ENCODE results near the gene VEGFA.

VEGFA gene

DNA sequence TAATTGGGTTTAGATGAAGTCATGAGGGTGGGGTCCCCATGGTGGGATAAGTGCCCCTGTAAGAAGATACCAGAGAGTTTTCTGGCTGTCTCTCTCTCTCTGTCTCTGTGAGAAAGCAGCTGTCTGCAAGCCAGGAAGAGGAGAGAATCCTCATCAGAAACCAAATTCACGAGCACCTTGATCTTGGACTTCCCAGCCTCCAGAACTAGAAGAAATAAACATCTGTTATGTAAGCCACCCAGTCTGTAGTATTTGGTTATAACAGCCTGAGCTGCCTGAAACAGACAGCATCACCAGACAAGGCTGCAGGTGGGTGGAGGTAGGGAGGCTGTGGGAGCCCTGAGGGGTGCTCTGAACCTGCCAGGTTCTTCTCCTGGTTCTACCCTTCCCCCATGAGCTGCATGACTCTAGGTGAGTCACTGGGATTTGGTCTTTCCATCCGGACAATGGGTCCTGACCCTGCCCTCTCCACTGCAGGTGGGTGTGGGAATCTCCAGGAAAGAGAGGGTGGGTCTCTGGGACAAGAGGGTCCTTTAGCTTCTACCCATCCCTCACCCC lies 34.3 kb upstream of the VEGFA start:
- H3K9me3 ChIP-seq (ENCODE audit: insufficient read depth, low read length) = peaks cover 15% of the 10 kb centered on the region
- no peaks in the 10 kb centered on the region for H3K27me3 ChIP-seq (ENCODE audit: insufficient read depth, insufficient read length)
- no peak for TF ChIP-seq YY1 (IDR thresholded peaks at IDR 0.05; ENCODE audit: insufficient read depth, insufficient read length)
- no peak for TF ChIP-seq SUZ12 (IDR thresholded peaks at IDR 0.05; ENCODE audit: extremely low read depth, insufficient read depth, insufficient read length)
- TF ChIP-seq ZNF274 (IDR thresholded peaks at IDR 0.05; ENCODE audit: low read depth, low read length) = no peak

DNA sequence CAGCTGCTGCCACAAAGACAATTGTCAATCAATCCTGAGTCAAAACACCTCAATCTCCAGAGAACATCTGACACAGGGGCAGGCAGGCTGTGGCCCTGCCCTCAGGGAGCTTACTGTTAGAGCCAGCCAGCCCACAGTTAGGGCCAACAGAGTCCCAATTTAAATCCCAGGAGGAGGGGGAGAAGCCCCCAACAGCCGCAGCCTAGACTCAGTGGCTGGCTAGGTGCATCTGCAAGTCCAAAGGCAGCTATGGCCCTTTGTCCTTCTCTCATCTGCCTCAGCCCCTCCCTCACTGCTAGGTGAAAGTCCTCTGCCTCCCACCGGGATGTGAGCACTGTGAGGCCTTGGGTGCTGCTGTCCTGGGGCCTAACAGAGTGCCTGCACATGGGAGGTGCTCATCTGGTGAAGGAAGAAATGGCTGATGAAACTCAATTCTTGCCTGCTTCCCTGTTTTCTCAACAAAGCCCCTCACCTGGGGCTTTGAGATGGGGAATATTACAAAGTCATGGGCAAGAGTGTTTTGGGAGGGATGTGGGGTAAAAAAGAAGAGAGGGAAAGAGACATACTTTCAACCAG lies 33.7 kb upstream of the VEGFA start:
- Histone ChIP-seq H3K4me3 (ENCODE audit: insufficient read length, low read depth) (no peak overlapping the region), H3K4me1 (ENCODE audit: insufficient read depth, insufficient read length) (peaks cover 24% of the 10 kb centered on the region), H3K36me3 (ENCODE audit: insufficient read depth, insufficient read length, low read length) (no peaks in the 10 kb centered on the region), H3K9me3 (ENCODE audit: insufficient read depth, low read length) (peaks cover 10% of the 10 kb centered on the region), H3K9ac (ENCODE audit: insufficient read length, low read depth) (no peak overlapping the region), H3K27me3 (ENCODE audit: insufficient read depth, insufficient read length) (no peaks in the 10 kb centered on the region)
- no peak for DNase-seq (ENCODE audit: low read depth, low spot score)
- TF ChIP-seq YY1 (IDR thresholded peaks at IDR 0.05; ENCODE audit: insufficient read depth, insufficient read length) = no peak
- TF ChIP-seq SUZ12 (IDR thresholded peaks at IDR 0.05; ENCODE audit: extremely low read depth, insufficient read depth, insufficient read length) = no peak
- no peak for TF ChIP-seq ZNF274 (IDR thresholded peaks at IDR 0.05; ENCODE audit: low read depth, low read length)

More for the DNA sequence above, 34.3 kb upstream of the VEGFA start:
- Histone ChIP-seq H3K4me1 (ENCODE audit: insufficient read depth, insufficient read length) (peaks cover 21% of the 10 kb centered on the region), H3K36me3 (ENCODE audit: insufficient read depth, insufficient read length, low read length) (no peaks in the 10 kb centered on the region), H3K4me3 (ENCODE audit: insufficient read length, low read depth) (no peak overlapping the region), H3K9ac (ENCODE audit: insufficient read length, low read depth) (no peak overlapping the region)
- no peak for DNase-seq (ENCODE audit: low read depth, low spot score)

GRCh38 chr6:43736844-43737243 lies 33.2 kb upstream of the VEGFA start:
- Histone ChIP-seq H3K4me3 (ENCODE audit: insufficient read length, low read depth) (no peak overlapping the region), H3K27me3 (ENCODE audit: insufficient read depth, insufficient read length) (no peaks in the 10 kb centered on the region), H3K9ac (ENCODE audit: insufficient read length, low read depth) (no peak overlapping the region), H3K4me1 (ENCODE audit: insufficient read depth, insufficient read length) (peaks cover 24% of the 10 kb centered on the region), H3K9me3 (ENCODE audit: insufficient read depth, low read length) (peaks cover 7% of the 10 kb centered on the region; the same call in 1 of the 2 replicates), H3K36me3 (ENCODE audit: insufficient read depth, insufficient read length, low read length) (no peaks in the 10 kb centered on the region)
- TF ChIP-seq ZNF274 (IDR thresholded peaks at IDR 0.05; ENCODE audit: low read depth, low read length) (no peak), SUZ12 (IDR thresholded peaks at IDR 0.05; ENCODE audit: extremely low read depth, insufficient read depth, insufficient read length) (no peak), YY1 (IDR thresholded peaks at IDR 0.05; ENCODE audit: insufficient read depth, insufficient read length) (no peak)
- no peak for DNase-seq (ENCODE audit: low read depth, low spot score)

GRCh38 chr6:43737272-43738081 lies 32.5 kb upstream of the VEGFA start:
- DNase-seq (ENCODE audit: low read depth, low spot score) = no peak
- H3K9ac ChIP-seq (ENCODE audit: insufficient read length, low read depth) = no peak overlapping the region

DNA sequence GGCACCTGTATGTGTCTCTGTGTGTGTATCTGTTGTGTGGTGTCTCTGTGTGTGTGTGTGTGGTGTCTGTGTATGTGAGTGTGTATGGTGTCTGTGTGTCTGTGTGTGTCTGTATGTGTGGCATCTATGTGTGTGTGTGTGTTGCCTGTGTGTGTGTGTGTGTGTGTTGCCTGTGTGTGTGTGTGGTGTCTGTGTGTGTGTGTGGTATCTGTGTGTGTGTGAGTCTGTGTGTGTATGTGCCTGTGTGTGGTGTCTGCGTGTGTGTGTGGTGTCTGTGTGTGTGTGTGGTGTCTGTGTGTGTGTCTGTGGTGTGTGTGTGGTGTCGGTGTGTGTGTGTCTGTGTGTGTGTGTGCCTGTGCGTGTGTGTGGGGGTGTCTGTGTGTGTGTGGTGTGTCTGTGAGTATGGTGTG lies 31.7 kb upstream of the VEGFA start:
- H3K9ac ChIP-seq (ENCODE audit: insufficient read length, low read depth) = no peak overlapping the region
- peaks cover 29% of the 10 kb centered on the region for H3K4me1 ChIP-seq (ENCODE audit: insufficient read depth, insufficient read length)
- H3K36me3 ChIP-seq (ENCODE audit: insufficient read depth, insufficient read length, low read length) = no peaks in the 10 kb centered on the region
- H3K4me3 ChIP-seq (ENCODE audit: insufficient read length, low read depth) = no peak overlapping the region
- H3K27me3 ChIP-seq (ENCODE audit: insufficient read depth, insufficient read length) = no peaks in the 10 kb centered on the region
- no peak for TF ChIP-seq ZNF274 (IDR thresholded peaks at IDR 0.05; ENCODE audit: low read depth, low read length)
- no peak for TF ChIP-seq YY1 (IDR thresholded peaks at IDR 0.05; ENCODE audit: insufficient read depth, insufficient read length)
- TF ChIP-seq SUZ12 (IDR thresholded peaks at IDR 0.05; ENCODE audit: extremely low read depth, insufficient read depth, insufficient read length) = no peak
- DNase-seq (ENCODE audit: low read depth, low spot score) = no peak
- H3K9me3 ChIP-seq (ENCODE audit: insufficient read depth, low read length) = peaks cover 7% of the 10 kb centered on the region; the same call in 1 of the 2 replicates

More at GRCh38 chr6:43737272-43738081, 32.5 kb upstream of the VEGFA start:
- Histone ChIP-seq H3K4me1 (ENCODE audit: insufficient read depth, insufficient read length) (peaks cover 24% of the 10 kb centered on the region), H3K9me3 (ENCODE audit: insufficient read depth, low read length) (peaks cover 7% of the 10 kb centered on the region; the same call in 1 of the 2 replicates), H3K27me3 (ENCODE audit: insufficient read depth, insufficient read length) (no peaks in the 10 kb centered on the region), H3K4me3 (ENCODE audit: insufficient read length, low read depth) (no peak overlapping the region), H3K36me3 (ENCODE audit: insufficient read depth, insufficient read length, low read length) (no peaks in the 10 kb centered on the region)
- TF ChIP-seq SUZ12 (IDR thresholded peaks at IDR 0.05; ENCODE audit: extremely low read depth, insufficient read depth, insufficient read length) = no peak
- no peak for TF ChIP-seq YY1 (IDR thresholded peaks at IDR 0.05; ENCODE audit: insufficient read depth, insufficient read length)
- no peak for TF ChIP-seq ZNF274 (IDR thresholded peaks at IDR 0.05; ENCODE audit: low read depth, low read length)

GRCh38 chr6:43738877-43739641 lies 31.0 kb upstream of the VEGFA start:
- H3K27me3 ChIP-seq (ENCODE audit: insufficient read depth, insufficient read length) = no peaks in the 10 kb centered on the region
- H3K36me3 ChIP-seq (ENCODE audit: insufficient read depth, insufficient read length, low read length) = no peaks in the 10 kb centered on the region
- H3K9me3 ChIP-seq (ENCODE audit: insufficient read depth, low read length) = peaks cover 7% of the 10 kb centered on the region; the same call in 1 of the 2 replicates
- TF ChIP-seq SUZ12 (IDR thresholded peaks at IDR 0.05; ENCODE audit: extremely low read depth, insufficient read depth, insufficient read length) (no peak), YY1 (IDR thresholded peaks at IDR 0.05; ENCODE audit: insufficient read depth, insufficient read length) (no peak), ZNF274 (IDR thresholded peaks at IDR 0.05; ENCODE audit: low read depth, low read length) (no peak)
- H3K4me3 ChIP-seq (ENCODE audit: insufficient read length, low read depth) = no peak overlapping the region
- H3K4me1 ChIP-seq (ENCODE audit: insufficient read depth, insufficient read length) = peaks cover 29% of the 10 kb centered on the region
- no peak for DNase-seq (ENCODE audit: low read depth, low spot score)
- H3K9ac ChIP-seq (ENCODE audit: insufficient read length, low read depth) = no peak overlapping the region

Measured in NT2/D1 (cell line).